Activated T-cell treated with anti-CD3 and anti-CD28 coated beads for 24 hours (primary cell): Measurements from ENCODE around the gene FAHD1.
A peak's percentile ranks its signal among the peaks of the same experiment; 100 is the strongest.

Experiments
- DNase-seq: peaks from one replicate; pipeline ENCODE4 v3.0.0-alpha.2; 2020; ENCODE audit warnings: low read depth

Gene FAHD1

DNA sequence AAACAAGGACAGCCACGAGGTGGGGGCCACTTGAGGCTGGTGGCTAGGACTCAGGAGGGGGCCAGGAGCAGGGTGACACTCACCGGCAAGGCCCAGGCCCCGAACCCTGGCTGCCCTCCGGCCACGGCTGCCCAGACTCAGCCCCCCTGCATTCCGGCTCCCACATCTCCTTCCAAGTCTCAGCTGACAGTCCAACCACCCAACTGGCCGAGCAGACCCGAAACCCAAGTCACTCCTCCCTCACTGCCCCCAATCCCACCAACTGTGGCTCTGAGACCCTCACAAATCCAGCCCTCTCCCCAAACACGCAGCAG is 9.8 kb upstream of the FAHD1 start:
- no peak for DNase-seq

DNA sequence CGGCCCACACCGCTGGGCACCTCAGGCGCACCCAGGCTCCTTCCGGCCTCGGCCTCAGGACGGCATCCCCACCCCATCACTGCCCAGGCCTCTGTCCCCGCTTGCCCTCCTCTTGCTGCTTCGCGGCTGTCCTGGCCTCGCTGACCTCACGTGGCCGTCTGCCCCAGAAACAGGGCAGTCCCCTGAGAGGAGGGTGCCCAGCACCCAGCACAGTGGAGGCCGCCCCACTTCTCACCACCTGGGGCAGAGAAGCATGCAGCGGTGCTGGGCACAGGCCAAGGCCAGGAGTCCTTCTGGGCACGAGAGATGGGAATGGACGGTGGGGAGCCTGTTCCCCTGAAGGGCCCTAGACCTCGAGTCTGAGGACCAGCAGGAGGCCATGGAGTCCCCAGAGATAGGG is 9.3 kb upstream of the FAHD1 start:
- no peak for DNase-seq

DNA sequence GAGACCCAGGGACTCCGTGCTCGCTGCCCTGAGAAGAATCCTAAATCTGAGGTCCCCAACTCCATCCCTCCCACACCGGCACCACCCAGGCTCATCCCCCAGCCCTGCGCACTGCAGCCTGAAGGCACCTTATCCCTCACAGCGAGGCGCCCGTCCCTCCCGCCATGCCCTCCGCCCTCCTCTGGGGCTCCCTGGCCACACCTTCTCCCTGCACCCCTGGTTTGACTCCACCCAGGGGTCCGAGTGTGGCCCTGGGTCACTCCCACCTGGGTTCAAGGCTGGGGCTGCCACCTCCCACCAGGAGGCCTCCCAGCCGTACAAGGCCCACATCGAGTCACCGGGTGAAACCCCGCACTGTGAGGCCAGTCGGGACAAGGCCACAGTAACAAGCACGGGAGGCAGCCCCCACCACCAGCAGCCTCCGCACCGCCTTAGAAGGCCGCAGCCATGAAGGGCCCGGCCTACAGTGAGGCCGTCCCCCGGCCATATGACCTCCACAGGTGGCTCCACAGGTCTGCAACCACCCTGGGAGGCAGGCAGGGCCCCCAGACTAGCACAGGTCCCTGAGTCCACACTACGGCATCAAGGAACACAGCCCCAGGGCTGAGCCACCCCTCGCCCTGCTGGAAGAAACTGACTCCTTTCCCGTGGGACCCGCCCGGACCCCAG is 8.7 kb upstream of the FAHD1 start:
- DNase-seq, result no peak

GRCh38 chr16:1818873-1819525 is 8.0 kb upstream of the FAHD1 start:
- no peak for DNase-seq

DNA sequence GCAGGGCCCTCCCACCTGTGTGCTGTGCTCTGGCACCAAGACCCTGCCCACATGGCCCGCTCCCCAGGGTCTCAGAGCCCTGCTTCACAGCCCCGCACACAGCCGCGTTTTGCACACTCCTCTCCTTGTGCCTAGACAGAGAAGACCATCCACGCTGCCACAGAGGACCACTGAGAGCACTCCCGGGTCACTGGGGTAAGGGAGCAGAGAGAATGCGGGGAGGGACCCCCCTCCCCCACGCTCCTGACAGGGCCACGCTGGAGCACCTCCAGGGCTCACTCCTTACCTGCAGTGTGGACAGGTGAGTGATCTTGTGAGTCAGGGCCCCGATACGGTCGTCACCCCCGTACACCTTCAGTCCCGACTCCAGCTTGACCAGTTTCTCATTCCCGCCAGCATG is 7.4 kb upstream of the FAHD1 start:
- DNase-seq, result no peak

- no peak for DNase-seq
Measured at GRCh38 chr16:1820096-1820945, 6.7 kb upstream of the FAHD1 start.

GRCh38 chr16:1820946-1821290 is 6.1 kb upstream of the FAHD1 start:
- DNase-seq, result no peak

GRCh38 chr16:1821861-1822611 is 5.0 kb upstream of the FAHD1 start:
- no peak for DNase-seq

GRCh38 chr16:1822801-1823200 is 4.2 kb upstream of the FAHD1 start:
- DNase-seq, result no peak

GRCh38 chr16:1823821-1824220 is 3.2 kb upstream of the FAHD1 start:
- DNase-seq, result no peak

GRCh38 chr16:1825381-1825863 is 1.6 kb upstream of the FAHD1 start:
- no peak for DNase-seq

- DNase-seq, result peak; percentile 63
Measured at GRCh38 chr16:1825864-1826690, 929 bp upstream of the FAHD1 start.

DNA sequence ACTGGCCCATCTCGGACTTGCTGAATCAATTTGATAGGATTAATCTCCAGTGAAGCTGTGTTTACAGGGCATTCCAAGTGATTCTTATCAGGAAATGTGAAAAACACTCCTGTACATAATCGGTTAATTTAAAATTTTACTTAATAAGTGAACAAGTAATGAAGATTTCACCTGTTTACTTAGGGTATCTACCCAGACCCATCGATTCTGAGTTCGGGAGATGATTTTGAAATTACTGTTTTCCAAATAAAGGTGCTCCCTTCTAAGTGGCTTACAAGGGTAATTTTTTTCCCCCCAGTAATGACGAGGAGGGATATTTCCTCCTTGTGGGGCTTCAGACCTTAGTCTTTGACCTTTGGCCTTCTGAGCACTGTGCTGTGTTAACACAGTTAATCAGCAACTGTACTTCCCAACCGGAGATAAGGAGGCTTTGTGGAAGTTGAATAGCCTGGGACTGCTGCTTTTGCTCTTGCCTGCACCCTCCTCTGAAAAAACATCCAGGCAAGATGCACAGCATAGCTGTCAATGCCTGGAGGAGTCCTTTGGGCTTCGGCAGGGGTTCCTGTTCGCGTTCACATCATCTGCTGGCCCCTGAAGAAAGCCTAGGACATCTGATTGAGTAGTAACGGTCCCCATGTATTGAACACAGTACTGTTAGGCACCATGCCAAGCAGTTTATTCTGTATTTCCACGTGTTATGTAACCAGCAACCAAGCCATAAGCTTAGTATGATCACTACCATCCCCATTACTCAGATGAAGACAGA is 1.8 kb downstream of the FAHD1 start:
- DNase-seq, result no peak

DNA sequence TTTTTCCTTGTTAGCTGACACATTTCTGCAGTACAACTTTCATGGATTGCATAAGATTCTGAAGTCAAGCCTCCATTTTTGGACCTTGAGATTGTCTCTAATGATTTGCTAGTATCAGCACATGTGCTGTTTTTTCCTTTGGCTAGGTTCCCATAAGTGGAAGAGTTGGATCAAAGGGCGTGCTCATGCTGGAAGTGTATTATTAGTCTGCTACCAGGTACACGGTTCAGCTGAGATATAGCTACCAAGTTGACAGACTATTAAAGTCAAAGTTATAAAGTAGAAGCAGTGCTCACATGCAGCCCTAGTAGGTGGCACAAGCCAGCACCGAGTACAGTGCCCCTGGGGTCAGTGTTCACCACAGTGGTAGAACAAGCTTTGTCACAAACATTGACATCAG is 3.2 kb downstream of the FAHD1 start:
- DNase-seq, result no peak

DNA sequence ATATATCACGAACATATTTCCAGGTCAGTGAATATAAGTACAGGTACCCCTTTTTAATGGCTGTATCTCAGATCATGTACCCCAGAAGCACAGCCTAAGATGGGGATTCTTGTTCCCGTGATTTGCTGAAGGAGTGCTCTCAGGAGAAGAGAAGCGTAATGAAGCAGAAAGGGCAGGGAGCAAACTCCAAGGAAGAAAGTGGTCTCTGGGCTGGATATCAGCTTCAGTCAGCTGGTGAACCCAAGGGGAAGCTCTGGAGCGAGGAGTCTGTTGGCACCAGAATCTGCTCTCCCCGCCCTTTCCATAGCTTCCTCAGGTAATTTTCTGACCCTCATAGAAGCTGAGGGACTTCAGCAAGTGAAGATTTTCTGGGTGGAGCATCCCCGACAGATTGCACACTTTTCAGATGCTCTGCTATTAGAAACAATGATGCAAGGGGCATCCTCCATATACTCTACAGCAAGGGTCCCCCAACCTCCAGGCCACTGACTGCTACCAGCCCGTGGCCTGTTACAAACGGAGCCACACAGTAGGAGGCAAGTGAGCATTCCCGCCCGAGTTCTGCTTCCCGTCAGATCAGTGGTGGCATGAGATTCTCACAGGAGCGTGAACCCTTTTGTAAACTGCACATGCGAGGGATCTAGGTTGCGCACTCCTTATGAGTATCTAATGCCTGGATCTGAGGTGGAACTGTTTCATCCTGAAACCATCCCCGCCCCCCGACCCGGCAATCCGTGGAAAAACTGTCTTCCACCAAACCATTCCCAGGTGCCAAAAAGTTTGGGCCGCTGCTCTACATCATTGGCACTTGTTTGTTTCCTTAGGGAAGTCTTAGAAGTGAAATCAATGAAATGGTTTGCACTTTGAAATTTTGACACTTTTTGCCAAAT is 4.4 kb downstream of the FAHD1 start:
- DNase-seq, result no peak

DNA sequence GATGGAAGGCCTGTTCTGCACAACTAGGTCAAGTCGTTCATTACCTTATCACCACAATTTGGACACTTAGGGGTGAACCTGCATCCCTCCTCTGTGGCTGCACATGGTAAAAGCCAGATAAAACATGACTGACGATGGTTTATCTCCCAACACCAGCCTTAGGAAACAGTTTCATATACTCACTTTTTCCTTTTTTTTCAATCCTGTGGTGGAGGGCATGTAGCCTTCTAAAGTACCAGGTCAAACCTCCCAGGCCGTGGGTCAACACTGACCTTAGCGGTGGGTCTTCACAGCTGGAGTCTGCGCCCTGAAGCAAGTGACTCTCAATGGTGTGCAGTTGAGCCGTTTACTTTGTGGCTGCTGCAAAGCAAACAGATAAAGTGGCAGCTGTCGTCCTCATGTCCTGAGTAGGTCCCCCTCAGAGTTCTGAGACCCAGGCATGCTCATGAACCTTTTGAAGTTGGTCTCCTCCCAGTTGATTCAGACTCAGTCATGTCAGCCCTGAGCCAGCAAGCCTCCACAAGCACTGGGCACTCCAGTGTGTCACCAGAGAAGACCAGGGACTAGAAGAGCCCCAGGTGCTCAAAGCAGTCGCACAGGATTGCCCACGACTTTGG is 5.9 kb downstream of the FAHD1 start:
- no peak for DNase-seq

- no peak for DNase-seq
Measured at GRCh38 chr16:1834096-1834495, 7.1 kb downstream of the FAHD1 start.

- no peak for DNase-seq
Measured at GRCh38 chr16:1839554-1839953, 12.5 kb downstream of the FAHD1 start.

DNA sequence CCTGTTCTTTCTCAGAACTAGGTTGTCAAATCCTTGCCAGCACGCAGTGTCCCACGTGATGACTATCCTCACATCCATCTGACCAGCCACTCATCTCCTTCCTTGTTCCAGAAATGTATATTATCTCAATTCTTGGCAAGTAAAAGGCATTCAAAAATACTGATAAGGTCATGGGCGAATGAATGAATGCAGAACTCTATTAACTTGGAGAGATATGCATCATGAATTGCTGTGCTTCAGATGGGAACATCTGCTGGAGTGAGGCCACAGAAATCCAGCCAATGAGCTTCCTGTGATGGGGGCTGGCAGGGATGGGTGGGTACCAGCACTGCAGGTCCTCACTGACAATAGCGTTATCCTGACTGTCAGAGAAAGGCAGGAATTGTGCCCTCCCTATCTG is 19.0 kb downstream of the FAHD1 start:
- no peak for DNase-seq
